ENCODE data around the gene DNER.

The DNER gene

DNA sequence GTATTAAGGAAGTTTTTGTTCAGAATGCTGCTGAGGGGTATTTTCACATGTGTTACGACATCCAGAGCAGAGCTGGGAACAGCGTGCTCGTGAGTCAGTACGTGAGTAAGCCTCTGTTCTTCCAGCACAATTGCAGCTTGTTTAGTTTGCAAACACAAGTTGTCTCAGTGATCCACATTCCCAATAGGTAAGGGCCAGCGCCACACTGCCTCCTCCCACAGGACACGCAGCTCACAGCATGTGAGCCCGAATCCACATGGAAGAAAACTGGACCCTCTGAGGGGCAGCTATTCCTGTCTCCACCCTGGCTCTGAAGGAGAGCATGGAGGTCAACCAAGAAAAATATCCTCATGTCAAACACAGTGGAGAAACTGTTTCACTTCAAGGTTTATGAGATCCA is 269.3 kb downstream of the DNER start:
- DNase-seq (ENCODE audit: extremely low read depth, low read depth): peak; percentile 86
- TF ChIP-seq, protein P1, sequence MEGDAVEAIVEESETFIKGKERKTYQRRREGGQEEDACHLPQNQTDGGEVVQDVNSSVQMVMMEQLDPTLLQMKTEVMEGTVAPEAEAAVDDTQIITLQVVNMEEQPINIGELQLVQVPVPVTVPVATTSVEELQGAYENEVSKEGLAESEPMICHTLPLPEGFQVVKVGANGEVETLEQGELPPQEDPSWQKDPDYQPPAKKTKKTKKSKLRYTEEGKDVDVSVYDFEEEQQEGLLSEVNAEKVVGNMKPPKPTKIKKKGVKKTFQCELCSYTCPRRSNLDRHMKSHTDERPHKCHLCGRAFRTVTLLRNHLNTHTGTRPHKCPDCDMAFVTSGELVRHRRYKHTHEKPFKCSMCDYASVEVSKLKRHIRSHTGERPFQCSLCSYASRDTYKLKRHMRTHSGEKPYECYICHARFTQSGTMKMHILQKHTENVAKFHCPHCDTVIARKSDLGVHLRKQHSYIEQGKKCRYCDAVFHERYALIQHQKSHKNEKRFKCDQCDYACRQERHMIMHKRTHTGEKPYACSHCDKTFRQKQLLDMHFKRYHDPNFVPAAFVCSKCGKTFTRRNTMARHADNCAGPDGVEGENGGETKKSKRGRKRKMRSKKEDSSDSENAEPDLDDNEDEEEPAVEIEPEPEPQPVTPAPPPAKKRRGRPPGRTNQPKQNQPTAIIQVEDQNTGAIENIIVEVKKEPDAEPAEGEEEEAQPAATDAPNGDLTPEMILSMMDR (IDR thresholded peaks at IDR 0.05; ENCODE audit: low read depth, low read length): no peak; the same call in 1 of the 2 replicates

DNA sequence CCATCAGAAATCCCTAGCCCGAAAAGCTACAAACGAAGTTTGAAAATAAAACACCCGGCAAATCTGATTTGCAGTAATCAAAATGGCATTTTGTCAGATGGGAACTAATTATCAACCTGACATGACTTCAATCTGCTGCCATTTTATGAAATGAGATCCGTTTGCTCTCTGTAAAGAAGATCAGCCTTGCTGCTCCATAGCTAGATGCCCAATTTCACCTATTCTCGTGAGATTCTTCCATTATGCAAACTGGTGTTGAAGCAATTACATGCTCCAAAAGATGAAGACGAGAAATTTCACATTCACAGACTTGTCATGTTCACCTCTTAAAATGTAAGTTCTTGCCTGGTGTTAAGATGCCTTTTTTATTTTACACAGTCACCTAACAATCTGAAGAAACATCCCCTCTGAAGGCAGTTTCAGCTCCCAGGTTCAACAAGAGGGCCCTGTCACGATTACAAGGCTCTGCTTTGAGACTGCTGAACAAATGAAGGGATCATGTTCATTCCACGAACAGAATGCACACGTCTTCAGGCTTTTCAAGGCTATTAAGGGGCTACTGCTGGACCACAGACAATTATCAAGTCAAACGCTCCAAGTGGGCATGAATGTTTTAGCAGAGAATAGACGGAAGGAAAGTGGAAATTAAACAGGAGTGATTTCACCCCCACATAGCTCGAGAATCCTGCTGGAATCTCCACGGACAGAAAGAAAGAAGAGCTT is 270.6 kb downstream of the DNER start:
- no peak for DNase-seq (ENCODE audit: extremely low read depth, low read depth)
- TF ChIP-seq, protein P1 (IDR thresholded peaks at IDR 0.05; ENCODE audit: low read depth, low read length): no peak

DNA sequence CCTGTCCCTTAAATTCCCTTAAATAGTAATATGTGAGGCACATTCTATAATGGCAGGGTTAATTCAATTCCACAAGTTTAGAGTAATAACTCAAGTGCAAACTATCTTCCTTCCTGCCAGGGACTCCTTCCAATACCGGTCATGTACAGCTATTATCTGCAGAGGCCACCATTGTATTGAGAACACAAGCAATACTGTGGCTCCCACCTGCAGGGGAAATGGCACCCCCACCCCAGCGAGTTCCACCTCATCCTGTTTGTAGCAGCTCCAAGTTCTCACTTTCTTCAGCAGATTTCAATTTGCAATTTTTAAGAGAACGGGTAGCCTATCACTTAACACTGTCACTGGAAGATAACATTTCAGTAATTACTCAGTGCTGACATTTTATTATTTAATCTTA is 271.2 kb downstream of the DNER start:
- no peak for DNase-seq (ENCODE audit: extremely low read depth, low read depth)
- TF ChIP-seq, protein P1 (IDR thresholded peaks at IDR 0.05; ENCODE audit: low read depth, low read length): no peak

DNA sequence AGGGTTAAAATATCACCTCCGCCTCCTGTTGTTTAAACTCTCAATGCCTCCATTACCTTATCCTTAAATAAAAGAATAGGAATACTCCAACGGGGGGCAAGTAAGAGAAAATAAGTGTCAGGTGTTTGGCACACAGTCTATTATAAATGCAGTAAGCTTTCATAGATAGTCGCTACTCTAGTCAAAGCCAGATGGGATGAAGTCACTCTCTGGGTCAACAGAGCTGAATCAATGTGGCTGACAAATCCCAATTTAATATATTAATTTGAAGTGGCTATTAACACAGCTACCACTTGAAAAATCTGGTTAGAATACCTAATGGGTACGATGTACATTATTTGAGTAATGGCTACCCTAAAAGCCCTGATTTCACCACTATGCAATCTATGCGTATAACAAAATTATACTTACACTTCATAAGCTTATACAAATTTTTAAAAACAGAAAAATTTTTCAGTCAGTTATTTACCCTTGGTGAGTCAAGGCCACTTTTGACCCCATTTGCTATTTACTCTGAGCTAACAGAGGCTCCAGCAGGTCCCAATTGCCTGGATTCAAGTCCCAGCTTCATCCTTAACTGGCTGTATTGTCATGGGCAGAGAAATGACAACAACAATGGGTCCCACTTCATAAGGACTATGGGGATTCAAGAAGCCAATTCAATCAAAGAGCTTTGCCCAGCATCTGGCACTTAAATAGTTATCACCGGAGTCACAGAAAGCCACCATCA is 275.8 kb downstream of the DNER start:
- TF ChIP-seq, protein P1 (IDR thresholded peaks at IDR 0.05; ENCODE audit: low read depth, low read length): no peak
- DNase-seq (ENCODE audit: extremely low read depth, low read depth): no peak

DNA sequence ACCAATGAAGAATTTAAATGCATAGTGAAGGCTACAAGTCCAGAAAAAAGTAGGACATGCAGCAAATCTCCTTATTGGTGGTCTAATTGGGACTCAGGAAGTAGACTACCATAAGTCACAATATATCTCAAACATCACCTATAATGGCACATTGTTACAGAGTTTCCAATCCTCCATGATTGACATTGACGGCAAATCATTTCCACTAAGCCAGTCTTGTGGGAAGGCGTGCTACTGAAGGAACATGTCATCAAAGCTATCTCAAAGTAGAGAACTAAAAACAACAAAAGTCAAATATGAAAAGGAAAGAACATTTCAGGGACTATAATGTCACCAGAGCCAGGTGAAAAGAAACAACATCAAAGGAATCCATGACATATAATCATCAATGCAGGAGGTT is 276.9 kb downstream of the DNER start:
- TF ChIP-seq, protein P1 (IDR thresholded peaks at IDR 0.05; ENCODE audit: low read depth, low read length): no peak

DNA sequence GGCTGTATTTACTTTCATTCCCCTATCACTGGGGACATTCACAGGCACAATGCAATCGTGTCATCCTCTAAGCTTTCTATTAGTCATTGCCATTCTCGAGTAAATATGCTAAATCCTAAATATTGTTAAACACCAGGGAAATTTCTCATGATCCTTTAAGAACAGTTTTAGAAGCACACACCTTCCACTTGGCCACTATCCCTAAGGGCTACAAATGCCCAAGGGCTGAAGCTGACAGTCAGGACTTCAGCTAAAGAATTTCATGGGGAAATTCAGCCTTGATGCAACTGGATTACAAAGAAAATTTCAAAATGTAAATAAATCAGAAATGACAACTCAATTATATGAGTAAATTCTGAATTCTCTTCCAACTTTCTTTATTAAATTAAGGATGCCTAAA is 280.2 kb downstream of the DNER start:
- TF ChIP-seq, protein P1 (IDR thresholded peaks at IDR 0.05; ENCODE audit: low read depth, low read length): no peak
- no peak for DNase-seq (ENCODE audit: extremely low read depth, low read depth)

More for the DNA sequence above, 276.9 kb downstream of the DNER start:
- no peak for DNase-seq (ENCODE audit: extremely low read depth, low read depth)

DNA sequence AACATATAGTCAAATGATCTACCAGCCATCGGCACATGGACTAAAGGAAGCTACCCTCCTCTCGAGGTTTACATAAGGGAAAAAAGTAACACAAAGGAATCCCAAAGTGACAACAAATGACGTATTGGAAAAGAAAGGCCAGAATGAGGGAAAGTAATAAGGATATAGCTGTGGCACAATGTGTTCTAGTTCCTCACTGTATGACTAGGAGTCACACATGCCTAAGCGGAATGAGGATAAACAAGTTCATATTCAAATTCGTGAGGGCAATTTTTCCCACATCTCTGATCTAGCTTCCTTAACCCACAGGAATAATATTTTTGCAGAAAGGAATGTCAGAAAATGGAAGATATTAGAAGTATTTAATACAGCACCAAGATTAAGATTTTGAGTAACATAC is 281.0 kb downstream of the DNER start:
- no peak for DNase-seq (ENCODE audit: extremely low read depth, low read depth)
- TF ChIP-seq, protein P1 (IDR thresholded peaks at IDR 0.05; ENCODE audit: low read depth, low read length): no peak
